Erythroblast (primary cell): ENCODE data around the gene RNASE1.

Experiments
- GATA1 ChIP-seq: IDR thresholded peaks from 2 replicates; pipeline ENCODE4 v1.6.1; 2011; ENCODE audit warnings: low read depth, mild to moderate bottlenecking, control low read depth, low read length, moderate library complexity
- POLR2A ChIP-seq: IDR thresholded peaks from 2 replicates; pipeline ENCODE4 v1.6.1; 2011; ENCODE audit warnings: mild to moderate bottlenecking, low read length

DNA sequence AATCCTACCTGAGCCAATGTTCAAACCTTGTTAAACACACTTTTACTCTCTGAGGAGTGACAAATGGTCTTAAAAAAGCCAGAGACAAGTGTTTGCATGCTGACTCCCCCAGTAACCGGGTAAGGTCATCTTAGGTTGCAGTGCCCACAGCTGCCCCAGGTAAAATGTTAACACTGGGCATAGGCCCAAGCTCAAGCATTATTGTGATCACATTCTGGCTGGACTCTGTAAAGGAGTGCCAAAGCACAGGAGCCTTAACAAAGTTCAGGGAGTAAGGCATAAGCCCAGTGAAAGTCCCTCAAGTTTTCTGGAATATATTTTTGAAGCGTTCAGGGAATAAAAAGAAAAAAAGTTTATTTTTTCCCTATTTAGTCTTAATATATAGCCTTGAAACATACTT is 48.3 kb downstream of the RNASE1 start:
- no peak for TF ChIP-seq POLR2A
- TF ChIP-seq GATA1: no peak
